Measurements from ENCODE around the gene ITPRID2.

The ITPRID2 gene

DNA sequence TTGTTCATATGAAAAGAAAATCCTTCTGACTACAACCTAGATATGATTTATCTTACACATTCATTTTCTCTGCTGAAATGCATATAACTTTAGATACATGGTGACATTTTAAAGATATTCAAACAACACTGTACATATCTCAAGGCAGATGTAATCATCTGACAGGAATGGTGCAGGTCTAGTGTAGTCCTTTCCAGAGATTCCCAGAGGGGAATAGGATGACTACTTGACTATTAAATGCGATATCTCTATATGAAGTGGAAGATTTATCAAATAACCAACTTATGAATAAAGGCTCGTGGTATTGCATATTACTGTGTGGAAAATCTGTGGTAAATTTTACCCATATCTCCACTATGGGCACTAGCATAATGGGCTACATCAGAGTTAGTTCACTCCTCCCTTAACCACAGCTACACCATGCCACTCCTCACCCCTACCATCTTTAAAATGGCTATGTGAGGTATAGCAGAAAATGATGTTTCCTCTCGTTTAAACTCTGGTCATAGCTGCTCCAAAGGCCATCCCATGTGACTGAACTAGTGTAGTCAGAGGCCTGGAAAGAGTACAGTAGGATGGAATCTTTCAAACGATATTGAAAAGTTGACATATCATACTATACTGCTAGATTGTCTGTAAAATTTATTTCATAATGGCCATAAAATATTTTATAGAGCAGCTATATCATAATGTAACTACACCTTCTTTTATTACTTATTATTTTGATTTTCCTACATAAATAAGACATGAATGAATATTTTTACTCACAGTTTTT is 9.1 kb upstream of the ITPRID2 start:
- no peak for DNase-seq

GRCh38 chr2:181884601-181885000 is 6.9 kb upstream of the ITPRID2 start:
- DNase-seq: no peak

DNA sequence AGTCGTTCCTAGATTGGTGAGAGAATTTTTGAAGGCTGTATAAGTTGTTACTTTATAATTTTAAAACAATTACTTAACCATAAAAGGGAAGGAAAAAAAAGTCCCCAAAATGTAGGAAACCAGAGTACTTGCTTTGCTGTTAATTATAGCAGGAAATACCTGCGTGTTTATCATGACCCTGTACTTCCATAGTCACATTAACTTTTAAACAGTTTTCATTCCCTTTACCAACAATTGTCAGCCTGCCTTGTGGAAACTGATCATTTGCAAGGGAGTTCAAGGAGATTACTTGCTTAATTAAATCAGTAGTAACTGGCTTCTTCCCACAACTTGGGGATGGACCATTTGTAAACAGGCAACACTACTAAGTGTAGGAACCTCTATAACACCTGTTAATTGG is 6.4 kb upstream of the ITPRID2 start:
- DNase-seq: no peak

GRCh38 chr2:181886192-181886591 is 5.3 kb upstream of the ITPRID2 start:
- no peak for DNase-seq

DNA sequence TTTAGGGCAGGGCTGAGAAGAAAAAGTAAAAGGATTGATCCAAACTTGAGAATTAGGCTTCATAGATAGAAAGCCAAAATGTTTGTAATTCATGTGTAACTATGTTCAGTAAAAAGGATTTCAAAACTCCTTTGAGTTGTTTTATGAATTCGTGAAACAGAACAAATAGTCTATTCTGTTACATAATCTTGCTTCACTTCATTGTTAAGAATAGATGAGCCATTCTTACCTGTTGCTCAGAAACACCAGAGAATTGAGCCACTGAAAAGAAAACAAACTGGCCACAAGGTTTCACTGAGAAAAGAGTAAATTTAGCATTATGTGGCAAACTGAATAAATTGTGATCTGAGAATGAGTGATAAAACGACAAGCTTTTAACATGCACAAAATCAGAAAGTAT is 4.5 kb upstream of the ITPRID2 start:
- no peak for DNase-seq

GRCh38 chr2:181889776-181890175 is 1.8 kb upstream of the ITPRID2 start:
- no peak for DNase-seq

- no peak for DNase-seq
Measured at GRCh38 chr2:181890271-181890670, 1.3 kb upstream of the ITPRID2 start.

DNA sequence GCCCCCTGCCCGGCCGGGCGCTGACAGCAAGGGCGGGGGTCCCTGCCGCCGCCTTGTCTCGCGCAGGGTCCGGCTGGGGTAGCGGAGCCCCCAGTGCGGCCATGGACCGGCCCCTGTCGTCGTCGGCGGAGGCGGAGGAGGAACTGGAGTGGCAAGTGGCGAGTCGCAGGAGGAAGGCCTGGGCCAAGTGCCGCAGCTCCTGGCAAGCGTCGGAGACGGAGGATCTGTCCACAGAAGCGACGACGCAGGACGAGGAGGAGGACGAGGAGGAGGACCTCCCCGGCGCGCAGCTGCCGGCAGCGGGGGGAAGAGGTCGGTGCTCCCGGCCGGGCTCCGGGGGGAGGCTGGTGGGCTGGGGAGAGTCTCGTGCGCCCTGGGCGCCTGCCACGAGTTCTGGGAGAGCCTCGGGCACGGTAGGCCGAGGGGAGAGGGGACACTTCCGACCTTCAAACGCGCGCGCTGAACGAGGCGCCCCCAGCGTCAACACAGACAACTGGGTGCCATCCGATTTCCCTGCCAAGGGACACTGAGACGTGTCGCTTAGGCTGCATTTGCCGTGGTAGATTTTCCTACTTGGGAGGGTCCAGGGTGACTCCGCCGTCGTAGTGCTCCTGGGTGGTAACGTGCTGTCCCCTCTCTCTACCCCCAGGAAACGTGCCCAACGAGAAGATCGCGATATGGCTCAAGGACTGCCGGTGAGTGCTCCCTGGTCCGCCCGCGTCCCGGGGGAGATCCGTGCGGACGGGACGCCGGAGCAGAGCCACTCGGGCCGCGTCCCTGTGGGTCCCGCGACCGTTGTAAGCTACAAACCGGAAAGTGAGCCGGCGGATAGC is 652 bp downstream of the ITPRID2 start:
- peak; percentile 57 to 90 for DNase-seq

GRCh38 chr2:181892799-181893435 is 1.4 kb downstream of the ITPRID2 start:
- DNase-seq: no peak

DNA sequence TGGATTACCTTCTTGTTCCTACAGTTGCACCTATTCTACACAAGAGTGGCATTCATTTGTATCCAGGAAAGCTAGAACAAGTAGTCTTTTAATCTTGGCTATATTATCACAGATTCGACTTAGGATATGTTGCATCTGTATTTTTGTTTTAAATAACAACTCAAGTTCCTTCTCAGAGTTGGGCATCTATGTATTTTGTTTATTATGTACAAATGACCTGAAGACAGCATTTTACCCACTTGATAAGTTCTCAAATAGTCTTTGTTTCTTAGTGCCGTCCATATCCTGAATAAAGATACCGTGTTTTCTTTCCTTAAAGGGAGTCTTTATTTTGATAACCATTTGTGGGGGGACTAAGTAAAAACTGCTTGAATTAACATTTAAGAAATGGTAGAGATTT is 2.9 kb downstream of the ITPRID2 start:
- no peak for DNase-seq

- no peak for DNase-seq
Measured at GRCh38 chr2:181895818-181896217, 4.3 kb downstream of the ITPRID2 start.

DNA sequence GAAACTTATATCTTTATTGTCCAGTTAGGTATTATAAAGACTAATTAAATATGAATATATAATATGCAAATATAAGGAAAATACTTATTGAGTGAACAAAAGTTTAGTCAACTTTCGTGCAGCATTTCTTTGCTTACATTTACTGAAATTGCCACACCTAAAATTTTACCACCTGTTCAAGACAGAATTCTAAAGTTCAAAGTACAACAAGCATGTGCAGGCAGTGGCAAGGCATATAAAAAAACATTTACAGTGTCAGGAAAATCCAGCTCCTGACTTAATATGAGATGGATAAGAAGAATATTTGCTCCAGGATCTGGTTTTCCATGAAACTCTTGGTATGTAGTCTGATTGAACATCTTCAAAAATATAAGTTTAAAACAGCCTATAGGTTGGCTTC is 4.8 kb downstream of the ITPRID2 start:
- DNase-seq: no peak

- no peak for DNase-seq
Measured at GRCh38 chr2:181900007-181900651, 8.6 kb downstream of the ITPRID2 start.

DNA sequence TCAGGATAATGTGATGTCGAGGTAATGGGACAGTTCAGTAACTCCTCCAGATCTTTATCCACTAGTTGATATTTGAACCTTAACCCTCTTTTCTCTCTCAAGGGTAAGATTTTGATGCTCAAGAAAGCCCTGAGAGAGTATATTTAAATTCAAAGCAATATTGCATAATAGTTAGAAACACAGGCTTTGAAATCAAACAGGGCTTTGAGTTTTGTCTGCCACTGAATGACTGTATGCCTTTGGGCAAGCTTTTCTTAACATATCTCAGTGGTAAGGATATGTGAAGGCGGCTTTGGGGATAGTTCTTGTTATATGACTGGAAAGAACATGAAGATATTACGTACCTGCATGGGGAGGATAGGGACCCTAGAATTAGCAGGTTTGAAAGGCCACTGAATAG is 11.1 kb downstream of the ITPRID2 start:
- DNase-seq: no peak

GRCh38 chr2:181904022-181904632 is 12.6 kb downstream of the ITPRID2 start:
- peak in 1 of 2 donors; percentile 38 for DNase-seq

DNA sequence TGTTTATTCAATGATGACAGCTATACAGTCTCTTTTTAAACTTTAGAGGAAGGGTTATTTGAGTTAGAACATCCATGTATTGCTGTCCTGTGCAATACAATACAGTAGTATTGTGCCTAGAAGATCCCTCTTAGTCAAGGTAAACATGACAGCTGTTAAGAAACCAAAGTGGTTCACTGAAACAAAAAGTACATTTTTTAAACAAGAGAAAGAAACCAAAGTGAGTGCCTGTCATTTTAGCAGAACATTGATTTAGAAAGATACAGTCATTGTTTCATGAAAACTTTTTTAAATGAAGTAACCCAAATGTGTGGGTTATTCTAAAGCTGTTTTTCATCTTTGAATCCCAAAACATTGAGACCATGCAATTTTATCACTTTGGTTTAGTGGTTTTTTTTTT is 15.5 kb downstream of the ITPRID2 start:
- no peak for DNase-seq

DNA sequence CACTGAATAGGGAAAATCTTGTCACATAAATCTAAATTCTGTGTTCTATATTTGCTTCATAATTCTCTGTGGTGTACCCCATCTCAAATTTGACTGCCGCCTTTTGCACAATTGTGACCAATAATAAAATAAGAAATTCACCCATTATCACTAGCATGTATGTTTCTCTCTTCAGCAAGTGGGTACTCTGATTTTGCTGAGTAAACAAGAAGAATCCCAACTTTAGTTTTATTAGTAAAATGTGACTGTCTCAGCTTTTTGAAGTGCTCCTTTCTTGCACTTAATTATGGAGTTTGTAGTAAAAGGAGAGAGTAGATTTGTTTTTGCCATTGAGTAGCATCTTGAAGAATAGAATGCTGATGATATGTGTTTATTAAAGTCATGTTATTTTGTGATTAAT is 16.1 kb downstream of the ITPRID2 start:
- DNase-seq: no peak

DNA sequence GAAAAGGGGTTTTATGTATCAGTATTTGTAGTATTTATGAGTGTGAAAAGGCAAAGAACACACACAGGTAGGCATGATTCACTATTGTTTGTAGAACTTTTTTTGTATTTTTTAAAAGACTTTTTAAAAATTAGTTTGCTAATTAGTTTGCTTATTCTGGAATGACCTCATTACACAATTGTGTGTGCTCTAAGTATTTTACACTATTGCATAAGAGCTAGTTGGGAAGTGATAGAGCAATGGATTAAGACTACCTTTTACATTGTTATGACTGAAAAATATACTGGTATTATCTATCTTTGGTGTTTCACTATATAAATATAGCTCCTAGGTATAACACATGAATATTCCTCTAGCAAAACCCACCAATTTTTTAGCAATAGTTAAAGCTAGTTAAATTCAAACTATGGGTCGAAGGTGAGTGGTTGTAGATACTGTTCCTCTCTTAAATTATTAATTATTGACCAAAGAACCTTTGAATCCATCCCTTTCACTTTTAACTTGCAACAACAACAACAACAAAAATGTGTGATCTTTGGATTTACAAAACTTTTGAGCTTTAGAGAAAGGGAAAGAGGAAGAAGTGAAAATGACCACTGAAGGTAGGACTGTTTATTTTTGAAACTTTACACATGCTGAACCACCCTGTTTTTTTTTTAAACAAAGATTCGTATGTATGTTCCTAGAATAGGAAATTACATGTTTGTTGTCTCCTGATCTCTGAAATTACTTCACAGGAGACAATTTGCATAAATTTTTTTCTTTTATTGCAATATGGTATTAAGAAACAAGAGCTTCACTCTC is 18.7 kb downstream of the ITPRID2 start:
- DNase-seq: no peak

- no peak for DNase-seq
Measured at GRCh38 chr2:181911830-181912229, 20.3 kb downstream of the ITPRID2 start.

DNA sequence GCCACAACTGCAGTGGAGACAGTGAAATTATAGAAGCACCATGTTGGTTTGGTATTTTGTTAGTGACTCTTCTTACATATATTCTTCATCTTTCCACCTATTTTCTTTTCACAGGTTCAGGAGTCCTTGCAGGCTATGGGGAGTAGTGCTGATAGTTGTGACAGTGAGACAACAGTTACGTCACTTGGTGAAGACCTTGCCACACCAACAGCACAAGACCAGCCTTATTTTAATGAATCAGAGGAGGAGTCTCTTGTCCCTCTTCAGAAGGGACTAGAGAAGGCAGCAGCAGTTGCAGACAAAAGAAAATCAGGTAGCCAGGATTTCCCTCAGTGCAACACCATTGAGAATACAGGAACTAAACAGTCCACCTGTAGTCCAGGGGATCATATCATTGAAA is 23.6 kb downstream of the ITPRID2 start:
- DNase-seq: no peak

DNA sequence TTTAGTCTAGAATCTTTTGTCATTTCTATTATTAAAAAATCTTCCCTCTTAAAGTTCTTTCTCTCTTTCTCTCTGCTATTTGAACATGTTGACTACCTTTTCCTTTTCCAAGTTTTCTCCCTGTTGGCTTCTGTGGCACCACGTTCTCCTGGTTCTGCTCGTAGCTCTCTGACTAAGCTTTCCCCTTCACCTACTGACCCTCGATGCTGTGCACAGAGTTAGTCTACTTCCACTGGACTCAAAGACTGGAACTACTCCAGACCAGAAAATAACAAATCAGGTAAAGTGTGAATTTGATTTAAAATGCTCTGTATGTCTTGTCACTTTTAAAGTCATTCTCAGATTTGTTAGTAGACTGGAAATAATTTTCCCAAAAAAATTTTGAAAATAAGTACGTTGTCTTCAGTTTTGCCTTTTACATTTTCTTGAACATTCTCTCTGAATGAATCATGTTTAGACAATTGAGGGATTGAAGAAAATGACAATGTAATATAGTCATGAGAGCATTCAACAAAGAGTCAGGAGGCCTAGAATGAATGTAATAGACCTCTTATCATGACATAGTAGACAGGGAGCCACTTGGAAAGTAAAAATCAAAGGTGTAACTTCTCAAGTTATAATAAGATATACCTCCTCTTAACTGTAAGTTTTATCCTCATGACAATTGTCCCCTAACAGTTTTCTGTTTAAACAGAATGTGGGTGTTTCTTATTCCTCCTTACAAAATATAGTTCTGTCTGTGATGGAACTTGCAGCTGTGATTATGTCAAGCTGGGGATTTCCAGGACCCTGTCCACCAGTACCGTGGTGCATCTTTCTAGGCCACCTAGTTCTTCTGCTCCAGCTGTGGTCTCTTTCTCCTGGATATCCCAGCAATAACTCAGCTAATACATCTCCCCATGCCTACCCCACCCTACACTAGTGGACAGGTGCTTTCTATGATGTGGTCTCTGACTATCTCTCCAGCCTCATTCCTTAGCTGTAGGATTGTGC is 25.5 kb downstream of the ITPRID2 start:
- no peak for DNase-seq
